ENCODE measurements around the gene MINK1.
"Not testable (repeated sequence)": the region's sequence is repeated elsewhere in the genome, so short reads cannot be mapped to it uniquely, and the experiment has no call there.

- TF ChIP-seq CTCF (conservative IDR thresholded peaks at IDR 0.05 in 1 of 2, IDR thresholded peaks at IDR 0.05 in 1 of 2; ENCODE audit: extremely low read depth in 1 of 2, insufficient read depth in 1 of 2, low read depth in 1 of 2, low read length in 2 of 2); EZH2 (IDR thresholded peaks at IDR 0.05; ENCODE audit: borderline replicate concordance, low read length): not testable (repeated sequence)
These were observed 73.5 kb downstream of the MINK1 start for GRCh38 chr17:4906642-4907041.

Measured in mammary epithelial cell (primary cell).